ENCODE measurements around the gene SRSF10.

SRSF10 gene

DNA sequence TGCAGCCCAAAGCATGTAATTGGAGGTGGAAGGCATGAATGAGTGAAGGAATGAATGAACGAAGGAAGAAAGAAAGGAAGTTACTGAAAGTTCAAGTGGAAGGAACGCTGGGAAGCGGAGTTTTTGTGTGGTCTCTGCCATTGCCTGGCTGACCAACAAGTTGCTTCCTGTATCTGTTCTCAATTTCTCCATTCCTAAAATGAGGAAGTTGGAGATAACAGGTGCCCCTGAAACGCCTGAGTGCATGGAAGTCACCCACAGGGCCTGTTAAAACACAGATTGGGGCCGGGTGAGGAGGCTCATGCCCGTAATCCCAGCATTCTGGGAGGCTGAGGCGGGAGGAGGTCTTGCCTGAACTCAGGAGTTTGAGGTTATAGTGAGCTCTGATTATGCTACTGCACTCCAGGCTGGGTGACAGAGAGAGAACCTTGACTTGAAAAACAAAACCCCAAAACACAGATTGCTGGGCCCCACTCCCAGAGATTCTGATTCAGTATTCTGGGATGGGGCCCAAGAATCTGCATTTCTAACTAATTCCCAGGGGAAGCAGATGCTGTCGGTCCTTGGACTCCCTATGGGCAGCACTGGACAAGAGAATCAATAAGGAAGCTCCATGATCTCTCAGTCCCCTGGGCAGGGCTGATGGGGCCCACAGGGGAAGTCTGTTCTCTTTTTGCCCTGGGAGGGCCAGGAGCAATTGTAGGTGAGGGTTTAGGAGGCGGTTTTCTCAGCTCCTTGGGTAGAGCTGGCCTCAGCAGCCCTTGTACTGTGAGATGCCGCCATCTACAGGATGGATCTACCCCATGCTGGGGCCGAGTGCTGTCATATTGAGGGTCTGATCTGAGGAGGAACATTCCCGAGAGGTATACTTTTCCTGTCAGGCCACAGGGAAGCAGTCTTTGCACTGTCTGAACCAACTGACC, 63.7 kb downstream of the SRSF10 start:
- H3K4me3 ChIP-seq (ENCODE audit: low read depth, low read length): no peak overlapping the region
- TF ChIP-seq, protein P1, sequence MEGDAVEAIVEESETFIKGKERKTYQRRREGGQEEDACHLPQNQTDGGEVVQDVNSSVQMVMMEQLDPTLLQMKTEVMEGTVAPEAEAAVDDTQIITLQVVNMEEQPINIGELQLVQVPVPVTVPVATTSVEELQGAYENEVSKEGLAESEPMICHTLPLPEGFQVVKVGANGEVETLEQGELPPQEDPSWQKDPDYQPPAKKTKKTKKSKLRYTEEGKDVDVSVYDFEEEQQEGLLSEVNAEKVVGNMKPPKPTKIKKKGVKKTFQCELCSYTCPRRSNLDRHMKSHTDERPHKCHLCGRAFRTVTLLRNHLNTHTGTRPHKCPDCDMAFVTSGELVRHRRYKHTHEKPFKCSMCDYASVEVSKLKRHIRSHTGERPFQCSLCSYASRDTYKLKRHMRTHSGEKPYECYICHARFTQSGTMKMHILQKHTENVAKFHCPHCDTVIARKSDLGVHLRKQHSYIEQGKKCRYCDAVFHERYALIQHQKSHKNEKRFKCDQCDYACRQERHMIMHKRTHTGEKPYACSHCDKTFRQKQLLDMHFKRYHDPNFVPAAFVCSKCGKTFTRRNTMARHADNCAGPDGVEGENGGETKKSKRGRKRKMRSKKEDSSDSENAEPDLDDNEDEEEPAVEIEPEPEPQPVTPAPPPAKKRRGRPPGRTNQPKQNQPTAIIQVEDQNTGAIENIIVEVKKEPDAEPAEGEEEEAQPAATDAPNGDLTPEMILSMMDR (IDR thresholded peaks at IDR 0.05; ENCODE audit: insufficient read depth, low read length, missing control alignments): peak; percentile 66
- ChIA-PET CTCF (interaction anchor here (0.7 to 3.3 kb wide), 24 partner anchors 7 to 153 kb away, joined by 3 to 53 read pairs (median 4); partner anchors contain the start of genes GALE and PITHD1), POLR2A (interaction anchor here (0.9 to 1.0 kb wide), 2 partner anchors 91 to 92 kb away, joined by 3 read pairs; partner anchors contain the start of gene HMGCL)
- DNase-seq (ENCODE audit: low read depth, low spot score): no peak

GRCh38 chr1:23915466-23915865, 64.7 kb downstream of the SRSF10 start:
- ChIA-PET CTCF (interaction anchor here (1.2 to 3.3 kb wide), 8 partner anchors 9 to 152 kb away, joined by 3 to 53 read pairs (median 8); partner anchors contain the start of gene PITHD1), POLR2A (no interaction called here)
- no peak for DNase-seq (ENCODE audit: low read depth, low spot score)
- TF ChIP-seq, protein P1 (IDR thresholded peaks at IDR 0.05; ENCODE audit: insufficient read depth, low read length, missing control alignments): no peak
- H3K4me3 ChIP-seq (ENCODE audit: low read depth, low read length): no peak overlapping the region

GRCh38 chr1:23914921-23915320, 65.2 kb downstream of the SRSF10 start:
- POLR2A ChIA-PET: no interaction called here
- TF ChIP-seq, protein P1 (IDR thresholded peaks at IDR 0.05; ENCODE audit: insufficient read depth, low read length, missing control alignments): no peak
- DNase-seq (ENCODE audit: low read depth, low spot score): no peak
- CTCF ChIA-PET: interaction anchor here (2.2 to 3.3 kb wide), 5 partner anchors 8 to 144 kb away, joined by 8 to 53 read pairs (median 30); partner anchors contain the start of gene PITHD1
- no peak overlapping the region for H3K4me3 ChIP-seq (ENCODE audit: low read depth, low read length)

Measured in AG04449 (cell line).